ENCODE data around the gene ADCY7.
A peak's percentile ranks its signal among the peaks of the same experiment; 100 is the strongest.

Gene ADCY7

GRCh38 chr16:50266337-50267091 is at the start of gene ADCY7:
TSS of gene ADCY7 (plus strand) at chr16:50266551. CDS start at chr16:50288180, 21,629 bp downstream.
- DNase-seq (ENCODE audit: low read depth) = peak; percentile 61

- DNase-seq (ENCODE audit: low read depth) = no peak
Observed at GRCh38 chr16:50219402-50219975, 46.9 kb upstream of the ADCY7 start.

GRCh38 chr16:50224286-50224685 is 42.1 kb upstream of the ADCY7 start:
- no peak for DNase-seq (ENCODE audit: low read depth)

GRCh38 chr16:50227120-50227519 is 39.2 kb upstream of the ADCY7 start:
- no peak for DNase-seq (ENCODE audit: low read depth)

DNA sequence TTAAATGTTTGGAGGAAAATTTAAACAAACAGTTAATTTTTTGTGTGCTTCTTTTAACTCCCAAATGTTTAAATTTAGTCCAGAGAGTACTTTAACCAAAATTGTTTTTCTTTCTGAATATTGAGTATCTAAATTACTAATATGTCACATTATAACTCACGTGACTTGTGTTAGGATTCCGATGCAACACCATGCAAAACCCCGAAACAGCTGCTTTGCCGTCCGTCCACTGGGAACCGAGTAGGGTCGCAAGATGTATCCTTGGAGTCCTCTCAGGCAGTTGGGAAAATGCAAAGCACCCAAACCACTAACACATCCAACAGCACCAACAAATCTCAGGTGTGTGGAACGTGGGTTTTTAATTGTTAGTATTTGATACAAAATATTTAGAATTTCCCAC is 38.7 kb upstream of the ADCY7 start:
- no peak for DNase-seq (ENCODE audit: low read depth)

- DNase-seq (ENCODE audit: low read depth) = no peak
Observed at GRCh38 chr16:50228364-50228868, 37.9 kb upstream of the ADCY7 start.

- DNase-seq (ENCODE audit: low read depth) = no peak
Observed at GRCh38 chr16:50229149-50229726, 37.1 kb upstream of the ADCY7 start.

GRCh38 chr16:50234771-50235556 is 31.4 kb upstream of the ADCY7 start:
- no peak for DNase-seq (ENCODE audit: low read depth)

DNA sequence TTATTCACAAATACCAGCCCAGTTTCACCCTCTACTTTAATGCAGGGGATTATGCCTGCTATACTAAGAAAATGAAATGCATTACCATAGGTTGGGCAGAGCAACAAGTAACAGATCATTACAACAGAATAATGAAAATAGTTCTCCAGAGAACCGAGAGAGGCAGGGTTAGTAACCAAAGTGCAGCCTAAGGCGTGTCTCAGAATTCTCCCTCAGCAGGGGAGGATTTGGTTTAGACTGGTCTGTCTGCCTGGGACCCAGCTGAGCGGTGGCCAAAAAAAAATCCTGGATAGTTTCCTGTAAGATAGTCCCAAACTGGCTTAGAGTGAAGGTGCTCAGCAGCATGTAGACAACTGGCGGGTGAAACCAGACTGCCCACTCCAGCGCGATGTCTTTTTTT is 30.8 kb upstream of the ADCY7 start:
- DNase-seq (ENCODE audit: low read depth) = no peak

- no peak for DNase-seq (ENCODE audit: low read depth)
Observed at GRCh38 chr16:50238314-50238713, 28.0 kb upstream of the ADCY7 start.

DNA sequence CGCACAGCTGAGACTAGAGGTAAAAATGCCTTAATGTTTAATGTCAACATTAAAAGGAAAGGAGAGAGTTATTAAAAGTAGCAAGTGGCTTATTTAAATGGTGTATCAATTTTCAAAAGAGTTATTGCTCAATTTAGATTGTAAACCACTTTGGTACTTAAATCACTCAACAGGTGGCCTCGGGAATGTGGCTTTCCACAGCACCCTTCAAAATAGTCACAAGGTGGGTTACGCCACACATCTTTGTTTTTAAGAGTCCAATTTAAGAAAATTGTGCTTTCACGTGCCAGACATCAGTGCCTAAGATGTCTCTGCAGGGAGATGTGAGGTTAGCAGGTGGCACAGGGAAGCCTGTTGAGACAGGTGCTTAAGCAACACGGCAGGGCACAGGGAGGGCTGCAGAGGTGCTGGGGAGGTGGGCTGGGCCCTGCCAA is 27.5 kb upstream of the ADCY7 start:
- DNase-seq (ENCODE audit: low read depth) = no peak

- DNase-seq (ENCODE audit: low read depth) = peak; percentile 74
Observed at GRCh38 chr16:50243024-50243423, 23.3 kb upstream of the ADCY7 start.

- DNase-seq (ENCODE audit: low read depth) = no peak
Observed at GRCh38 chr16:50244140-50244503, 22.2 kb upstream of the ADCY7 start.

GRCh38 chr16:50244504-50245416 is 21.6 kb upstream of the ADCY7 start:
- DNase-seq (ENCODE audit: low read depth) = no peak

DNA sequence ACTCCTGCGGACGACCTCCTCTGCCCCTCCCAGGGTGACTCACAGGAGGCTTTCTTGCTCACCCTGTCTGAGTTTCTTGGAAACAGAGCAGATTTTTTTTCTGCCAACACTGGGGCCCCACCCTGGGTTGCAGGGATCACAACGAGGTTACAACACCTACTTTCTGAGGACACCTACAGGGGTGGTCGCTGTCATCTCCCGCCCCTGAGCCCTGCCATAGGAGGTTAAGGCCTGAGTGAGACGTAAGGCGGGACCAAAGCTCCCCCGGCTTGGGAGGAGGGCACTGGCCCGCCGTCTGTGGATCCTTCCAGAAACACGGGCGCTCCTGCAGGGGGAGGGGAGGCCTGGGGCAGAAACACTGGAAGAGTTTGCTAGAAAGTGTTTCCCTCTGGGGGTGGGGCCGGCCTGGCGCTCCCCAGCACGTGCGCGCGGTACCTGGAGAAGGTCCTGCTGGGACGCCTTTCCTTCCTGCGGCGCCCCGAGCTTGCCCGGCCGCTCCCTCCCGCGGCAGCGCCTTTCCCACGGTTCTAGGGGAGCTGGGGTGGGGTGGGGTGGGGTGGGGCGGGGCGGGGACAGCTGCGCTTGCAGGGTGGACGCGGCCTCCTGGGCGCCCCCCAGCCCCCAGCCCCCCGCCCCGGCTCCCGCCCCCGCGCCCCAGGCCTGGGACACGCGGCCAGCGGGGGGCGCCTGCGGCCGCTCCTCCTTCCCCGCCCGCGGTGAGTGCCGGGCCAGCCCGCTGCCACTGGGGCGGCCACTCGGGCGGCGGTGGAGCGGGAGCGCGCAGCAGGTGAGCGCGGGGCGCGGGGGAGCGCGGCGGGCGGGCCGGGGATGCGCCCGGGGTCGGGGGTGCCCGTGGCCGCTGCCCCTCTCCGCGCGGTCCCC is 20.7 kb upstream of the ADCY7 start:
- DNase-seq (ENCODE audit: low read depth) = peak; percentile 73

- DNase-seq (ENCODE audit: low read depth) = no peak
Observed at GRCh38 chr16:50246299-50247122, 19.8 kb upstream of the ADCY7 start.

GRCh38 chr16:50247123-50247905 is 19.0 kb upstream of the ADCY7 start:
- no peak for DNase-seq (ENCODE audit: low read depth)

DNA sequence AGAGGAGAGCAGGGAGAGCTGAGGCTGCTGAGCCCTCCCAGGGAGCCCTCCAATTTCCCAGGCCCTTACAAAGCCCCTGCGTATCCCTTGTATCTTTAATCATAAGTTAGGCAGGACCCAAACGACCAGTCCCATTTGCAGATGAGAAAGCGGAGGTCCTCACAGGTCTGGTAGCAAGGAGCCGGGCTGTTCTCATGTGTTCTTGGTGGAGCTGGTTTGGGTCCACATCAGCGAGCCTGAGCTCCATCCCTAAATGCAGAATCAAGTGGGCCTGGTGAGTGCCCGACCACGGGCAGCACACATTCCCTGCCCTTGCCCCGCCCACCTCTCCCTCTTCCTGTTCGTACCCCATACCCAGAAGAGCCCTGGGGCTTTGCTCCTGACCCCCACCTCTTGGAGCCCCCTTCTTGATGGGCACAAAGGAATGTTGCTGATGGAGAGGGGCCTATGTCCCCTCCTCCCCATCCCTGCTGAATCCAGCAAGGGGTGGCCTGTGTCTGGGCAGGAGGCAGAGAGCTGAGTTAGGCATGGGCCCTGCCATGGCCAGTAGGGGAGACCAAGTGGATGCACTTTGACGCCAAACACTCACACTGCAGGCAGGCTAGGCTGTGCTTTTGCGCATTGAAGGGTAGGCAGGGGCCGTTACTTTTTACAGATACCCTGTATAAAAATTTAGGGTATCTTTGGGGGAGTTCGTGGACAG is 18.3 kb upstream of the ADCY7 start:
- DNase-seq (ENCODE audit: low read depth) = no peak
